SIG-M5 treated with dmso at 0.1 percent for 504 hours (cell line): ENCODE measurements around the gene PRKG1.
A peak's percentile ranks its signal among the peaks of the same experiment; 100 is the strongest.
"Not testable (repeated sequence)": the region's sequence is repeated elsewhere in the genome, so short reads cannot be mapped to it uniquely, and the experiment has no call there.

ENCODE experiments used
- DNase-seq: peaks from one replicate; lab custom pipeline; 2025; ENCODE audit not compliant: unreplicated experiment; lab: John Stamatoyannopoulos, UW

The PRKG1 gene

DNA sequence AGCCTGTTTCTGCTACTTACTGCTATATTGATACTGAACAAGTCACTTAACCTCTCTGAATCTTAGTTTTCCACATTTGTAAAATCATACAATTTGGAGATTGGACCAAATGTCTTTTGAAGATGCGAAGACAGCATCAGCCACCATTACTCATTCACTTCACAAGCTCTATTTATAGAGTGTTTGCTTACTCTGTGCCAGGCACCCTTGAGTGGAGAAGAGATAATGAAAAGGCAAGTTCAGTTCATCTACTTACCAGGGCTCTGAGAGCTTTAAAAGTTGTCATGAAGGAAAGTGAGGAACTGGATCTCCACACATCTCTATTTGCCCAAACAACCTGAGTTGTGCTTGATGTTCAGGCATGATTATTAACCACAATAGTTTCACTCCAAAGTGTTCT is 347.6 kb downstream of the PRKG1 start:
- DNase-seq = no peak

DNA sequence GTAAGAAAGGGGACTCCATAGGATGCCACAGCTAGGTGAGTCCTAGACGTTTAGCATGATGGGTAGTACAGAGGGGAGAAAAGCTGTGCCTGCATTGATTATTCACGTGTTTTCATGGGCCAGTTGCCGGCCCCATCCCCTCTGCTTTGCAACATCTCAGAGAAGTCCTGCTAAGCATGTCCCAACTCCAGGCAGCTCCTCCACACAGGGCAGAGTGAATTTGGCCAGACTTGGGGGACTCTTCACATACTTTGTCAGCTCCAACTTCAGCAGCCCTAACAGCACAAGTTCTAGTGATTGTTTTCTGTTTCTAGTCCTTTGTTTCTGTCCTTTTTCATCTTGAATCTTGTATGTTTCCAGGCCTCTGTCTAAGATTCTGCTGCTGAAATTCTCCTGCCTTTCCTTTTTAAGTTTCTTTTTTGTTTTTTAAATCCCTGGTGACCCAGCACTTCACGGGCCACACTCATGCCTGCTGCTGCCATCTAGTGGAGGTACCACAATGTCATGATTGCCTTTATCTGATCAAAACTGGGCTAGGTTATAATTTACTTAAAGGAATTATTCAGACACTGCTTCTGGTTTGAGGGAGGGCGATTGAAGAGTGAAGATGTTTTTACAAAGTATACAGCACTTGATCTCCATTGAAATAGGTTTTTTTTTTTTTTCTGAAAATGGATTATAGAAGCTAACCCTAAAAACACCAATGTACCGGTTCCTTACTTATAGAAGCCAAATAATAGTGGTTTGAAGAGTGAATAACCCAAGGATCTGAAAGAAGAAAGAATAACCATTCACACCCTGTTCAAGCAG is 348.2 kb downstream of the PRKG1 start:
- peak; percentile 8 for DNase-seq

DNA sequence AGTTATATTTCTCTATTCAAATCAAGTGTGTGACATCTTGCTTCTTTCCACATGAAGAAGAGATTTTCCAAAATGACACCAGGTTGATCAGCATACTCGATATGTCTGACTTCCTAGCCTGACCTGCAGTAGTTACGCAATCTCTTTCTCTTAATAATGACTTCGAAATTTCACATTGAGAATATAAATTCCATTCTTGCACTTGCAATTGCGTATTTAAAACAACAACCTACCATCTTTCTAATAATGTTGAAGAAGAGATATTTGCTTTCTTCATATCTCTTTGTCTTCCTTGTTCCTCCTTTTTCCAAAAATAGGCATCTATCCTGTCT is 348.8 kb downstream of the PRKG1 start:
- no peak for DNase-seq

DNA sequence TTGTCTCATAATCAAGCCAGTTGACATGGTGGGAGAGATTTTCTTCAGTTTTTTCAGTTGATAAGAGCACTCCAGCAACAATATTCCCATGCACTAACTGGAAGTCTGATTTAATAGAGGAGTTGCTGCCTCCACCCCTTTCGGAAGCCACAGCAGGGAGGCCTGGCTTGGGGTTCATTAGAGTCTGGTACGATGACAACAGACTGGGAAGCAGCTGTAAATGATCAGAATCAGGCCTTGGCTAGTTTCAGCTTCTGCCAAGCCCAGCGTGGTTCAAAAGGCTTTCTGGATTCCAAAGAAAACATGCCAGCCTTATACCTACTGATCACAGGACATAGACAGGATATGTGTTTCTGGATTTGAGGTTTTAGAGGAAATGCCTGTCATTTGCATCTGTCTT is 351.1 kb downstream of the PRKG1 start:
- no peak for DNase-seq

DNA sequence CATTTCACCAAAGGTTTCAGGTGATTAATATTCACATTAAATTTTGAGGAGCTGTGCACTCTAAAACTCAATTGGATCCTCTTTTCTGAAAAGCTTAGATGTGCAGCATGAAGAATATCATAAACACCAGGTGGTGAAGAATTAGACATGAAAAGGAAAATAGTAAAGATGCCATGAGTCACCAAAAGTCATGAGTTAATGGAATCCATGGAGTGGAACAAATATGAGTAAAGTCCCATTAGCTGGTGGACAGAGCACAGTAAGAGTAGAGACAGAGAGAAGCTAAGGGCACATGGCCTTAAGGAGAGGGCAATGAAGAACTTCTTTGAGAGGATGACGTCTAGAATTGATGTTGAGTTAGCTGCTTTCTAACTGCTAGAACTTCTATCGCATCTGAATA is 353.5 kb downstream of the PRKG1 start:
- no peak for DNase-seq

DNA sequence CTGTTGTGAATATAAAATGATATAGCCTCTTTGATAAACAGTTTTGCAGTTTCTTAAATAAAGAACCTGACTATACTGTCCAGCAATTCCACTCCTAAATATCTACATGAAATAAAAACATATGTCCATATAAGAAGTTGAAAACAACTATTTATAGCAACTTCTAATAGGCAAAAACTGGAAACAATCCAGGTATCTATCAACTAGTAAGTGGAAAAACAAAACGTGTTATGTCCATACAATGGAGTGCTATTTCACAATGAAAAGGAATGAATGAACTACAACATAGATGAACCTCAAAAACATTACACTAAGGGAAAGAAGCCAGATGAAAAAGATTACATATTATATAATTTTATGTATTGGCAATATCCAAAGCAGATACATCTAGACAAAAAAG is 356.2 kb downstream of the PRKG1 start:
- no peak for DNase-seq

DNA sequence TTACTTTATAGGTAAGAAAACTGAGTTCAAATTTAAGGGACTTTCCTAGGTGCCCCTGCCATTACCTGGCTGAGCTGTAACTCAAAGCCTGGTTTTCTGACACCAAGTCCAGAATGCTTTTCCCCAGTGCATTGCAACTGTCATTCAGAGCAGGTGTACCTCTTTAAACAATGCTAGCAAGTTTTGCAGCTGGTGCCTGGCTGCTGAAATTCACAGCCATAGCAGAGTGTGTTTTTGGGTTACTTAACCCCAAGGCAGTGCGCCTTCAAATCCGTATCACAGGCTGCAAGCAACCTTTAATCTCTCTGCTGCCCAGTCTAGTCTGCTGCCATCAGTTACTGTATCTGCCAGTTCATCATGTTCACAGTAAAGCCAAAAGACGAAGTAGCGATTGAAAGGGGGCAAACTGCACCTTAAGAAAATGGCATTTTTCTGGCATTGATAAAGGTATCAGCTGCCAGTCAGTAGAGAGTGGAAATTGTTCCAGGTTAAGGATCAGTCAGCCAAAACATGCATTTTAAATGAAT is 359.7 kb downstream of the PRKG1 start:
- no peak for DNase-seq

DNA sequence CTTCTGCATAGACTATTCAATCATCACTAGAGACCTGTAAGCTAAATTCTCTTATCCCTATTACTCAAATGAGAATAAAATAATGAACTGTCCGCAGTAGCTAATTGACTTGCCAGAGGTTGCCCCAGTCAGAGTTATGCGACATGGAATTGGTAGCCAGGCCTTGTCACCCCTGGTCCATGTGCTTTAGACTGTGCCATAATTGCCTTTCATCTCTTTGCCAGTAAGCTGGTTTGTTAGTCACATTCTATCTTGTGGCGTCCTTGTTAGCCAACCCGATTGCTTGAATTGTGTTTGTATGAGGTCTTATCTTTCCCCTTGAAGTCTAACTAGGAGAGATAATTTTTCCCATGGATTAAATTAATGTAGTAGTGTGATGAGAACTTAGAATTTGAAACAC is 362.5 kb downstream of the PRKG1 start:
- DNase-seq = no peak

DNA sequence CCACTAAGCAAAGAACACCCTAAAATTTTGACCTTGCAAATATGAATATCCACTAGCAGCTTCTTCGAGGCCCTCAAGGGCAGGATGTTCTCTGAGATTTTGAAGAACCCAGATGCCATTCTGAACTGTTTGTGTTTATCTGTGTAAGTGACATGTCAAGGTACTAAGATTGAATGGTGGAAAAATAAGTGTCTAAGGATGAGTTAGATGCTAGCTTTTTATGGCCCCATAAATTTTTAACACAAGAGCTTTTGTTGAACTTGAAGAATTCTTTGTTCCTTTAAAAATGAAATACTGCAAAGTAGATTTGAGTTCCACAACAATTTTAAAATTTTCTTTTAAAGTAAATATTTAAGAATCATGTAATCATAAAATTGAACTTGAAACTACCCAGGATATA is 365.4 kb downstream of the PRKG1 start:
- no peak for DNase-seq

DNA sequence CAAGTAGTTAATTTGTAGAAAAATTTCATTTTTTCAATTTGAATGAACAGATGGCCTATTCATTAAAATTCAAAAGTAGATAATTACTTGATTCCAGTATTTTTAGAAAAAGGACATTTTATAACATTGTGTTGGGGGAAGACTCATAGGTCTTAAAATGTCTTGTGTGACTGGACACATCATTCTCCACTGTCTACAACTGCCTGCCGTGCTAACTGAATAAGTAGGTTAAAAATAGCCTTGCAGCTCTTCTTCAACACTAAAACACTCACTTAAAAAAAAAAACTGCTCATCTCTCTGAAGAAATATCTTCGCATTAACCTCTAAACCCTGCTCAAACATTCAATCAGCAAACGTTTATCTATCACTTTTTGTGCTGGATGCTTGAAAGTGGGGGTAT is 371.3 kb downstream of the PRKG1 start:
- no peak for DNase-seq

DNA sequence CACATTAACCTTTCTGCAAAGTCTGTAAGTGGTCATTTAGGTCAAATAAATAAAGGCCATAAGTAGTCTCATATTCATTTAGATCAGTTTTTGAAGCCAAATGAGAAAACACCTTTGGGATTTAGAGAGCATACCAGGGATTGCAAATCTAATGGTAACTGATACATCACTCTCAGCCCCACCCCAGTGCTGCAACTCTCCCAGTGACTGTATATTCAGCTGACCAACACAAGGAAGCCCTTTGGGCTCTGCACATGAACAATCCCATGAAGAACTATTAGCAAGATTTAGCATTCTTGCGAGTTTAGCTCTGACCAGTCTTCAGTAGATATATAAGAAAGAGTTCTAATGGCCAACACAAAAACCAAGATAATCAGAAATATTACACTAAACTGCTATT is 372.8 kb downstream of the PRKG1 start:
- DNase-seq = no peak

DNA sequence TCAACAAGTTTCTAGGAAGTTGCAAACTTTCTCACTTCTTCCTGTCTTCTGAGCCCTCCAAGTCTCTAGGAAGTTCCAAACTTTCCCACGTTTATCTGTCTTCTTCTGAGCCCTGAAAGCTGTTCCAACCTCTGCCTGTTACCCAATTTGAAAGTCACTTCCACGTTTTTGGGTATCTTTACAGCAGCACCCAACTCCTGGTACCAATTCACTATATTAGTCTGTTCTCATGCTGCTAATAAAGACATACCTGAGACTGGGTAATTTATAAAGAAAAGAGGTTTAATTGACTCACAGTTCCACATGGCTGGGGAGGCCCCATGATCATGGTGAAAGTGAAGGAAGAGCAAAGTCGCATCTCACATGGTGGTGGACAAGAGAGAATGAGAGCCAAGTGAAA is 381.5 kb downstream of the PRKG1 start:
- DNase-seq = not testable (repeated sequence)

DNA sequence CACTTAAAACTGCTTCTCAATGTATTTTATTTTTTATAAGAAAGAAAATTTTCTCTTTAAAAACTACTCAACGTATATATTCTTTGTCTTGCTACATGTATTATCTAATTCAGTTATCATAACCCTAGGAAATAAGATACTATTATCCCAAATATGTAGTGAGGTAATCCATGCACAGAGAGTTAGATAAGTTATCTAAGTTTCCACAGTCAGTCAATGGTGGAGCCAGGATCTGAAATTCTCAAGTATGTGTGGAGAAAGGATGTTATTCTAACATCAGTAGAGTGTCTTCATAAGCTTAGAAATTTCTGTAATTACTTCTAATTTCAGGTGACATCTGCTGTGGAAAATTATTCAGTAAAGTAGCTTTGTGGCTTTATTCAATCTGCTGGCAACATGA is 385.2 kb downstream of the PRKG1 start:
- DNase-seq = no peak

DNA sequence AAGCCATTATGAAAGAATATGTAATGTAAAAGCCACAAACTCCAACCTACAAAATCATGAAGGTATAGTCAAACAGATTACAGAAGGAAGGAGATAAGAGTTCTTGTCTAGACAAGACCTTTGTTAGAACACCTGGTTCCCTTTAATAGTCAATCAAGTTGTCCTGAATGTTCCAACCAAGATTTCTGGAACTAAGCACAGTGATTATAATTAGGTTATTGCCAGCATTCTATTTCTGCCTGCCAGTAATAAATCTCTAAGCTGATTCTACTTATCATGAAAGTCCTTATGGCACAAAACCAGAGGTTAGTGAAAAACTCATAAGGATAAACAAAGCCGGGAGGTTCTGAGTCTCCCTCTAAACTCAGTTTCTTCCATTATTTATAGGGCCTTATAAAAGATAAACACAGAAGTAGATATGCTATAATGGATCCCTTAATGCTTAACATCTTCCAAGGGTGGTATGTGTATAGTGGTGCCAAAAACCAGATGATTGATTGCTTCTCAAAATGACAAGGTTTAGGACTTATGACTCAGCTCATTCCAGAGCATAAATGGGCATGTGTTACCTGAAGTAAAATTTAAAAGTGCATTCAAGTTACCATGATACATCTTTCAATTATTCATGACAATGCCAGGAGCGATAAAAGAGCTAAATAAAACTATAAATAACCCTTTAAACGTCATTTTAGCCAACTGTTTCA is 387.9 kb downstream of the PRKG1 start:
- no peak for DNase-seq

DNA sequence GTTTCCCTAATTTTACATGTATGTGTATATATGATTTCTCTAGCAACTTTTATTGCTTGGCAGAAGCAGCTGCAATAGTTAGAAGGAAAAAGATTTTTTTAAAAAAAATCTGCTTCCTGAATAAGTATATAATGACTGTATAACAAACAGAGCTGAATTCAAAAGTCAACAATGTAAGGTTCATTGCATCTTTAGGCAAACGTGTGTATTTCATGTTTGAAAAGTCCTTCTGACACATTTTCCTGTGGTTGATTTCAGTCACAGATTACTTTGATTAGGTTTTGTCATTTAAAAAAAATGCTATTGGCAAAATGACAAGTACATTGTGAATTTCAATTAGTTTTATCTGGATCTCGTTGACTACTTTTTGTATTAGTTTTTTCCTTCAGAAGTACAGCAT is 394.1 kb downstream of the PRKG1 start:
- DNase-seq = no peak

DNA sequence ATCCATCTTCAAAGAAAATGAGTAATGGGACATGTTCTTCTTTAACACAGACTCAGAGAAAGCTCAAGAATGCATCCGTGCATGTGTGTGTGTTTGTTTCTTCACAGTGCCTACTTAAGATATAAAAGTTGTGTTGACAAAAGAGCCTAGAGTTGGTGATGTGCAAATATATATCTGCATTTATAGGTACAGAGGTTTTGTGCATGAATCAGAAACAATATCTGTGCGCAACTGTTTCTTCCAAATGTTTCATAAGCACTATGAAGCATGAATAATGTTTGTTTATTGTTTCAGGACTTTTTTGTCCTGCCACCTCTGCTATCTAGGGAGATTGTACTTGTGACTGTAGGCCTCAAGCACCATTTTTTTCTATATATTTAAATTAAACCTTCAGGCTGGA is 395.4 kb downstream of the PRKG1 start:
- DNase-seq = no peak

DNA sequence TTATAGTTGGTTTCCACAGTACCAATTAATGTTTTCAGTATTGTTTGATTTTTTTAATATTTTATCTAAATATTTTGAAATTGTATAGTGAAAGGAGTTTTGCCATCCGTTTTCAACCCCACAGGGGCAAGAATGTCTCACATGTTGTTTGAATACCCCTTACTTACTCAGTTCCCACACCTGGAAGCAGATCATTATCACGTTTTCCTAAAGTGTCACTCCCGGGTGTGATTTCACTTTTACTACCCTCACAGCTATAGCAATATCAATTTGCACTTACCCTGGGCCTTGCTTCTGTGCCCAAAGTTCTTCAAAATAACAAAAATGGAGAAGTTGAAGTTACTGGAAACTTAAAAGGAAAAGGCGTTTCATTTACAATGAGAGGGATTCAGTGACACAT is 397.0 kb downstream of the PRKG1 start:
- DNase-seq = no peak

DNA sequence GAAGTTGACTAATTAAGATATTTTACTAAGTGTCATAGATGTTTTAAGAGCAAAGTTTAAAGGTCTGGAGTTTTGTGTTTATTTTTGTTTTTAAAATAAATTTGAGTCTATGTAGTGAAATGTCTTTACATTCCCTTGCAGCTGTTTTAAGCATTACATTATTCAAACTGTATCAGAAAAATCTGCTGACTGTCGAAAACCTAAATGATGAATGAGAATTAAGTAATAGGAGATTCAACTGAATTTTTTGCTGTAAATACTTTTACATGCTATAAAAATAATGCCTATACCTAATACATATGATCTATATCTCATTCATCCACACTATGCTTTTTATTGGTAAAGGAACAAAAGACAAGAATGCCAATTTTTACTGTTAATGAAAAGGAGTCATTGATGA is 397.9 kb downstream of the PRKG1 start:
- DNase-seq = no peak

DNA sequence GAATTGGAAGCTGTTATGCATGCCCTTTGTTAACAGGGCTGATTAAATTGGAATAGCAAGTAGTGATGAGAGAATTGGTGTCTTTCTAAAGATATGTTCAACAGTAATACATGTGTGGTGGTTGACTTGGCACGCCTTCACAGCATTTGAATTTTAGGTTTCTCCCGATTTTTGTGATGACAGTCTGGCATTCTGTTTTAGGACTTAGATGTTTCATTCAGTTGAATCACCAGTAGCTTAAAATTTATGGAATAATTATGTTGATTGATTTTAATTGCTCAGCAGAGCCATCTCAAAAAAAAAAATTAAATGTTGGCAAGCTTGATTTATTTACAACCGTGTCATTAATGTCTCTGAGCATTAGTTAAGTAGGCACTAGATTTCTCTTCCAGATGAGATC is 405.4 kb downstream of the PRKG1 start:
- no peak for DNase-seq

DNA sequence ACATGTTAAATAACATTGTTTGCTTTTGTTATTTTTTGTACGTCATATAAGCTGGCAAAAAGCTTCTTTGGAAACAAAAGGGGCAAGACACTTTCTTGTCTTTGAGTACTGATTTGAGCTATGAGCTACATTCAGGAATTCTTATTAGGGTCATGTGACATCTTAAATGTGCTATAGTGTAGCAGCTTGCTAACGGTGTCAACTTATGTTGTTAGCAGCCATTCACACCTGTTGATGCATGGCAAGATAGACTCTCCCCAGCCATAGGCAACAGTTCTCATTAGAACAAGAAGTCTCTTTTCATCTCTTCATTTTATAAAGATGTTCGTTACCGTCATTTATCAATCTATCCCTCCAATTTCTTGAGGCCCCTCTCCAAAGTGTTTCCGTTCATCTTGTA is 411.4 kb downstream of the PRKG1 start:
- DNase-seq = no peak

DNA sequence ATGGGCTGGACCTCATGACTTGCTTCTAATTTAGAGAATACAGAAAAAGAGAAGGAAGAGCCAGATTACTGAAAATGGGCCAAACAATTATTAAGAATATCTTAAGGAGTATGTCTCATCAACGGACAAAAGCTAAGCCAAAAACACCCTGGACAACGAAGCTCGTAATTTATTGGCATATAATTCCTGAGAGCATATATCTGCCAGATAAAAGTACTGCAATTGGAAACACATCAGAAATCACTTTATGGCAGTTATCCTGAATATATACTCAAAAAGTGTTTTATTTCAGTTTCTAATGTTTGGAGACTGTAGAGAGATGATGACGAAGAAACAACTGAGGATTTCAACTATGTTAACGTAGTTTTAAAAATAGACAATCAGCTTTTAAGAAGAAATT is 413.3 kb downstream of the PRKG1 start:
- DNase-seq = no peak

DNA sequence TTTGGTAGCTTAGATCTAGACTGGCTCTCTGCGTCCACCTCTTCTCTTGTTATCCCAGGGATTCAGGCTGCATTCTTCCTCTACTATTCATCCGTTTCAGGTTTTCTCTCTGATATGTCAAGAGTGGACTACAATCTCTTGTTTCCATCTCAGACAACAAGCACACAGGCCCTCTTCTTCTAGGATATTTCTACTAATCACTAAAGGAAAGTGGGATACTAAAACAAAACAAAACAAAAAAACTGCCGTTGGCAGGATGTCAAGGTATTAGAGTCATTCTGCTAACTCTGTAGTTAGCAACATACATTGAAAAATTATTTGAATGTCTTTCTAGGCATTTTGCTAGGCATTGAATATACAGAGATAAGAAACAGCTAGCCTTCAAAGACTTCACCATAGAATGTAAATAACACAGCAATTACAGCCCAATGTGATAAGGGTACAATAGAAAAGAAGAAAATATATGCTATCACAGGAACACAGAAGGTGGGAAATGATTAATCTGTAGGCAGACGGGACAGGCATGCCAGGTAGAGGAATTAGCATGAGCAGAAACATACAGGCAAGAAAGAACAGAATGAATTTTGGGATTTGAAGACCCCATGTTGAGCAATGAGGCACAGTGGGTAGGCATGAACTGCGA is 414.6 kb downstream of the PRKG1 start:
- DNase-seq = no peak
